SK-N-SH (cell line): ENCODE data around the gene TMEM150A.

ENCODE experiments used
- CHD2 ChIP-seq: fragments of 150-350 bp; IDR thresholded peaks from 2 replicates; pipeline ENCODE4 v1.6.1; 2018; ENCODE audit warnings: low read length; ENCODE audit not compliant: partially characterized antibody
- EP300 ChIP-seq, 2 experiments: IDR thresholded peaks; 2 replicates each; pipeline versions ENCODE4 v1.4.0 to v1.6.1; 2012; ENCODE audit warnings: borderline replicate concordance in 1 of 2, low read depth in 1 of 2, low read length in 1 of 2
- EZH2phosphoT487 ChIP-seq: fragments of 200-600 bp; sonication (generic); IDR thresholded peaks from 2 replicates; pipeline ENCODE4 v1.6.1; 2017; ENCODE audit warnings: low read depth, mixed run types, mild to moderate bottlenecking, antibody characterized with exemption, moderate library complexity, borderline replicate concordance
- FOXJ3 ChIP-seq: sonication (generic); formaldehyde crosslinking; IDR thresholded peaks from 2 replicates; pipeline ENCODE4 v1.5.1; 2020; ENCODE audit warnings: mild to moderate bottlenecking, missing genetic modification reagents
- MXI1 ChIP-seq: IDR thresholded peaks from 2 replicates; pipeline ENCODE4 v1.6.1; 2012; ENCODE audit warnings: mild to moderate bottlenecking, low read depth, low read length, improper control_type of control experiment
- RAD21 ChIP-seq: IDR thresholded peaks from 2 replicates; pipeline ENCODE4 v1.6.1; 2012; ENCODE audit warnings: mild to moderate bottlenecking, low read length
- RCOR1 ChIP-seq: fragments of 150-350 bp; IDR thresholded peaks from 2 replicates; pipeline ENCODE4 v1.6.1; 2017; ENCODE audit warnings: antibody characterized with exemption, low read length
- SIN3A ChIP-seq: IDR thresholded peaks from 2 replicates; pipeline ENCODE4 v1.6.1; 2012; ENCODE audit warnings: low read depth, mild to moderate bottlenecking, low read length, moderate library complexity, borderline replicate concordance
- TEAD4 ChIP-seq: IDR thresholded peaks from 2 replicates; pipeline ENCODE4 v1.4.0; 2012; ENCODE audit warnings: mild to moderate bottlenecking, borderline replicate concordance; ENCODE audit not compliant: insufficient read depth
- TF ChIP-seq, protein P1 (sequence below): fragments of 200-600 bp; sonication (generic); IDR thresholded peaks from 2 replicates; pipeline ENCODE4 v1.6.1; 2017; ENCODE audit warnings: antibody characterized with exemption, mild to moderate bottlenecking, moderate library complexity
- TF ChIP-seq, protein P2 (sequence below): IDR thresholded peaks from 2 replicates; pipeline ENCODE4 v1.4.0; 2012; ENCODE audit warnings: low read depth
- TF ChIP-seq, protein P3 (sequence below): IDR thresholded peaks from 2 replicates; pipeline ENCODE4 v1.4.0; 2012; ENCODE audit warnings: low read depth, borderline replicate concordance
- TF ChIP-seq, protein P4 (sequence below): IDR thresholded peaks from 2 replicates; pipeline ENCODE4 v1.6.1; 2012; ENCODE audit warnings: mild to moderate bottlenecking, low read depth, low read length, moderate library complexity

DNA sequence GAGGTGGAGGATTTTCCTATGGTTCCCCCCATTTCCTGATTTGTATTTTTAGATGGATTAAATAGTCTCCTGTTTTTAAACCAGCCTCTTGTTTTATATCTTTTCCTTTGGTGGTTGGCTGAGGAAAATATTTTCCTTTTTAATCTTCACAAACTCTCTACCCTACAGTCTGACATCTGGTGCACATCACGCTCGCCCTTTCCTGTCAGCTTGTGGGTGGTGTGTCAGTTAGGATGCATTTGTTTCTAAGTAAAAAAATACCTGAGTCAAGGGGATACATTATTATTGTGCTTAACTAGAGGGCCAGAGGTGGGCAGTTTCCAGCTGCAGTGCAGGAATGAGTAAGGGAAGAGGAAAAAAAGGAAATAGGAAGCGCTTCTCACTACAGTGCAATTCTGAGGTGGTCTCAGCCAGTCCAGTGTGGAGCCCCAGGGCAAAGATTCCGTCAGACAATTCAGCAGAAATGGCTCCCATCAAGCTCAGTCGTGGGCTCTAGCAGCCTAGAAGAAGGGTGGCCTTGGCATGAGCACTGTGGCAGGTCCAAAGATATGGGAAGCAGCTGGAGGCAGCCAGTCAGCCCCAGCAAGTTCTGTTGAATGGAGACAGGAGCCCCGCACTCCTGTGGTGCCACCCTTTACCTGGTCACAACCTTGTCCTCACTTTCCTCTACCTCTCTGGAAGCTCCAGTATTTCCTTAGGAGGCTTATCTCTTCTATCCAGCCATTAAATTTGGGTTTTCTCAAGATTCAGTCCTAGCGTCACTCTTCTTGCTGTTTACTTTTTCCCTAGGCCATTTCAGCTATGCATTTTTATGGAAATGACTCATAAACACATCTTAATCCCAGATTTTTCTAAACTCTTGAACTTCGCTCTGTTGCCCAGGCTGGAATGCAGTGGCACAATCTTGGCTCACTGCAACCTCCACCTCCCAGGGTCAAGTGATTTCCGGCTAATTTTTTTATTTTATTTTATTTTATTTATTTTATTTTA lies 47.0 kb upstream of the TMEM150A start:
- TF ChIP-seq TEAD4 (no peak), EP300 (IDR thresholded peaks at IDR 0.05; ENCODE audit: borderline replicate concordance in 1 of 2, low read depth in 1 of 2, low read length in 1 of 2) (no peak), SIN3A (no peak), RCOR1 (no peak), RAD21 (no peak), FOXJ3 (no peak), EZH2phosphoT487 (no peak), CHD2 (no peak), MXI1 (no peak)
- TF ChIP-seq, protein P1, sequence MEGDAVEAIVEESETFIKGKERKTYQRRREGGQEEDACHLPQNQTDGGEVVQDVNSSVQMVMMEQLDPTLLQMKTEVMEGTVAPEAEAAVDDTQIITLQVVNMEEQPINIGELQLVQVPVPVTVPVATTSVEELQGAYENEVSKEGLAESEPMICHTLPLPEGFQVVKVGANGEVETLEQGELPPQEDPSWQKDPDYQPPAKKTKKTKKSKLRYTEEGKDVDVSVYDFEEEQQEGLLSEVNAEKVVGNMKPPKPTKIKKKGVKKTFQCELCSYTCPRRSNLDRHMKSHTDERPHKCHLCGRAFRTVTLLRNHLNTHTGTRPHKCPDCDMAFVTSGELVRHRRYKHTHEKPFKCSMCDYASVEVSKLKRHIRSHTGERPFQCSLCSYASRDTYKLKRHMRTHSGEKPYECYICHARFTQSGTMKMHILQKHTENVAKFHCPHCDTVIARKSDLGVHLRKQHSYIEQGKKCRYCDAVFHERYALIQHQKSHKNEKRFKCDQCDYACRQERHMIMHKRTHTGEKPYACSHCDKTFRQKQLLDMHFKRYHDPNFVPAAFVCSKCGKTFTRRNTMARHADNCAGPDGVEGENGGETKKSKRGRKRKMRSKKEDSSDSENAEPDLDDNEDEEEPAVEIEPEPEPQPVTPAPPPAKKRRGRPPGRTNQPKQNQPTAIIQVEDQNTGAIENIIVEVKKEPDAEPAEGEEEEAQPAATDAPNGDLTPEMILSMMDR: no peak
- TF ChIP-seq, protein P2, sequence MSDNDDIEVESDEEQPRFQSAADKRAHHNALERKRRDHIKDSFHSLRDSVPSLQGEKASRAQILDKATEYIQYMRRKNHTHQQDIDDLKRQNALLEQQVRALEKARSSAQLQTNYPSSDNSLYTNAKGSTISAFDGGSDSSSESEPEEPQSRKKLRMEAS: no peak
- TF ChIP-seq, protein P3, sequence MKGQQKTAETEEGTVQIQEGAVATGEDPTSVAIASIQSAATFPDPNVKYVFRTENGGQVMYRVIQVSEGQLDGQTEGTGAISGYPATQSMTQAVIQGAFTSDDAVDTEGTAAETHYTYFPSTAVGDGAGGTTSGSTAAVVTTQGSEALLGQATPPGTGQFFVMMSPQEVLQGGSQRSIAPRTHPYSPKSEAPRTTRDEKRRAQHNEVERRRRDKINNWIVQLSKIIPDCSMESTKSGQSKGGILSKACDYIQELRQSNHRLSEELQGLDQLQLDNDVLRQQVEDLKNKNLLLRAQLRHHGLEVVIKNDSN: no peak
- TF ChIP-seq, protein P4, sequence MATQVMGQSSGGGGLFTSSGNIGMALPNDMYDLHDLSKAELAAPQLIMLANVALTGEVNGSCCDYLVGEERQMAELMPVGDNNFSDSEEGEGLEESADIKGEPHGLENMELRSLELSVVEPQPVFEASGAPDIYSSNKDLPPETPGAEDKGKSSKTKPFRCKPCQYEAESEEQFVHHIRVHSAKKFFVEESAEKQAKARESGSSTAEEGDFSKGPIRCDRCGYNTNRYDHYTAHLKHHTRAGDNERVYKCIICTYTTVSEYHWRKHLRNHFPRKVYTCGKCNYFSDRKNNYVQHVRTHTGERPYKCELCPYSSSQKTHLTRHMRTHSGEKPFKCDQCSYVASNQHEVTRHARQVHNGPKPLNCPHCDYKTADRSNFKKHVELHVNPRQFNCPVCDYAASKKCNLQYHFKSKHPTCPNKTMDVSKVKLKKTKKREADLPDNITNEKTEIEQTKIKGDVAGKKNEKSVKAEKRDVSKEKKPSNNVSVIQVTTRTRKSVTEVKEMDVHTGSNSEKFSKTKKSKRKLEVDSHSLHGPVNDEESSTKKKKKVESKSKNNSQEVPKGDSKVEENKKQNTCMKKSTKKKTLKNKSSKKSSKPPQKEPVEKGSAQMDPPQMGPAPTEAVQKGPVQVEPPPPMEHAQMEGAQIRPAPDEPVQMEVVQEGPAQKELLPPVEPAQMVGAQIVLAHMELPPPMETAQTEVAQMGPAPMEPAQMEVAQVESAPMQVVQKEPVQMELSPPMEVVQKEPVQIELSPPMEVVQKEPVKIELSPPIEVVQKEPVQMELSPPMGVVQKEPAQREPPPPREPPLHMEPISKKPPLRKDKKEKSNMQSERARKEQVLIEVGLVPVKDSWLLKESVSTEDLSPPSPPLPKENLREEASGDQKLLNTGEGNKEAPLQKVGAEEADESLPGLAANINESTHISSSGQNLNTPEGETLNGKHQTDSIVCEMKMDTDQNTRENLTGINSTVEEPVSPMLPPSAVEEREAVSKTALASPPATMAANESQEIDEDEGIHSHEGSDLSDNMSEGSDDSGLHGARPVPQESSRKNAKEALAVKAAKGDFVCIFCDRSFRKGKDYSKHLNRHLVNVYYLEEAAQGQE: no peak
